Loucy (cell line): ENCODE measurements around the gene STX8.

Experiments
- EZH2phosphoT487 ChIP-seq: fragments of 200-600 bp; IDR thresholded peaks from 2 replicates; pipeline ENCODE4 v1.6.1; 2018; ENCODE audit warnings: antibody characterized with exemption, mild to moderate bottlenecking, moderate library complexity, borderline replicate concordance
- TF ChIP-seq, protein P1 (sequence below): fragments of 200-600 bp; sonication (generic); conservative IDR thresholded peaks from 2 replicates; pipeline ENCODE4 v1.5.1; 2014; ENCODE audit warnings: mild to moderate bottlenecking, antibody characterized with exemption, low read length

DNA sequence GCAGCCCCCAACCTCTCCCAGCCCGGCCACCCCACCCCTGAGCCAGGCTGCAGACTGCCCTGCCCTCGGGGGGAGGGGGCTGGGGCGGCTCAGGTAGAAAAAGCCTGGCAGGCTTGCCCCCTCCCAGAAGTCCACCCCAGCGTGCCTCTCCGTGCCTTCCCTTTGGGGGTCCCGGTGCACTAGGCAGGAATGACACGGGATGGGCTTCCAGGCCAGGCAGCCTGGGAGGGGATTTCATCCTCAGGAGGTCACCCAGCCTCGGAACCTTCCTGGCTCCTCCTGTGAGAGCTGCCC, 369.3 kb downstream of the STX8 start:
- TF ChIP-seq, protein P1, sequence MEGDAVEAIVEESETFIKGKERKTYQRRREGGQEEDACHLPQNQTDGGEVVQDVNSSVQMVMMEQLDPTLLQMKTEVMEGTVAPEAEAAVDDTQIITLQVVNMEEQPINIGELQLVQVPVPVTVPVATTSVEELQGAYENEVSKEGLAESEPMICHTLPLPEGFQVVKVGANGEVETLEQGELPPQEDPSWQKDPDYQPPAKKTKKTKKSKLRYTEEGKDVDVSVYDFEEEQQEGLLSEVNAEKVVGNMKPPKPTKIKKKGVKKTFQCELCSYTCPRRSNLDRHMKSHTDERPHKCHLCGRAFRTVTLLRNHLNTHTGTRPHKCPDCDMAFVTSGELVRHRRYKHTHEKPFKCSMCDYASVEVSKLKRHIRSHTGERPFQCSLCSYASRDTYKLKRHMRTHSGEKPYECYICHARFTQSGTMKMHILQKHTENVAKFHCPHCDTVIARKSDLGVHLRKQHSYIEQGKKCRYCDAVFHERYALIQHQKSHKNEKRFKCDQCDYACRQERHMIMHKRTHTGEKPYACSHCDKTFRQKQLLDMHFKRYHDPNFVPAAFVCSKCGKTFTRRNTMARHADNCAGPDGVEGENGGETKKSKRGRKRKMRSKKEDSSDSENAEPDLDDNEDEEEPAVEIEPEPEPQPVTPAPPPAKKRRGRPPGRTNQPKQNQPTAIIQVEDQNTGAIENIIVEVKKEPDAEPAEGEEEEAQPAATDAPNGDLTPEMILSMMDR, result no peak
- TF ChIP-seq EZH2phosphoT487, result no peak
